GM23338 (cell line): Measurements from ENCODE around the gene DUSP19. TPM values are rescaled to one million over a fixed set of nuclear protein-coding genes. Genes with fewer than 3 reads are reported as not detected.
A peak's percentile ranks its signal among the peaks of the same experiment; 100 is the strongest.

ENCODE experiments used
- ATAC-seq: fragments of 200-7000 bp; cut with Tn5 transposase; 3 replicates; pipeline ENCODE4 v1.9.1; 2020
- DNase-seq: peaks from one replicate; pipeline ENCODE4 v3.0.0-alpha.2; 2015; ENCODE audit warnings: low spot score
- H2AFZ ChIP-seq: fragments of 200-600 bp; sonication (generic); 2 replicates; pipeline ENCODE4 v1.8.0; 2016; ENCODE audit warnings: antibody characterized with exemption, mild to moderate bottlenecking, moderate library complexity
- H3F3A ChIP-seq: fragments of 200-600 bp; sonication (generic); replicated peaks from 2 replicates; pipeline ENCODE4 v1.8.0; 2017; ENCODE audit warnings: antibody characterized with exemption, mixed run types, low read depth
- H3K27ac ChIP-seq: fragments of 200-600 bp; sonication (generic); 2 replicates; pipeline ENCODE4 v1.6.1; 2016; ENCODE audit warnings: low read depth
- H3K27me3 ChIP-seq: fragments of 200-600 bp; sonication (generic); 2 replicates; pipeline ENCODE4 v1.8.0; 2016; ENCODE audit warnings: mild to moderate bottlenecking, mixed run types, moderate library complexity; ENCODE audit not compliant: insufficient read depth
- H3K36me3 ChIP-seq: fragments of 200-600 bp; sonication (generic); 2 replicates; pipeline ENCODE4 v1.8.0; 2016; ENCODE audit warnings: mild to moderate bottlenecking; ENCODE audit not compliant: insufficient read depth
- H3K4me1 ChIP-seq: fragments of 200-600 bp; sonication (generic); 2 replicates; pipeline ENCODE4 v1.8.0; 2016; ENCODE audit warnings: mild to moderate bottlenecking, moderate library complexity; ENCODE audit not compliant: insufficient read depth
- H3K4me2 ChIP-seq: fragments of 200-600 bp; sonication (generic); 2 replicates; pipeline ENCODE4 v1.7.1; 2017; ENCODE audit warnings: mixed run types
- H3K4me3 ChIP-seq: fragments of 200-600 bp; sonication (generic); 2 replicates; pipeline ENCODE4 v1.6.1; 2016; ENCODE audit warnings: mixed run types
- H3K79me2 ChIP-seq: fragments of 200-600 bp; sonication (generic); replicated peaks from 2 replicates; pipeline ENCODE4 v1.8.0; 2017; ENCODE audit warnings: mild to moderate bottlenecking; ENCODE audit not compliant: insufficient read depth
- H3K9me2 ChIP-seq: fragments of 200-600 bp; sonication (generic); 2 replicates; pipeline ENCODE4 v1.8.0; 2017; ENCODE audit not compliant: insufficient read depth
- H4K20me1 ChIP-seq: fragments of 200-600 bp; sonication (generic); replicated peaks from 2 replicates; pipeline ENCODE4 v1.8.0; 2017; ENCODE audit warnings: mild to moderate bottlenecking; ENCODE audit not compliant: insufficient read depth
- H3K27ac Mint-ChIP-seq: 2 replicates; pipeline ENCODE4 v1.8.0; 2020; ENCODE audit warnings: inconsistent platforms, mild to moderate bottlenecking, moderate library complexity, mixed read lengths
- H3K27me3 Mint-ChIP-seq: 3 replicates; pipeline ENCODE4 v1.8.0; 2022; ENCODE audit warnings: low read depth, mild to moderate bottlenecking, moderate library complexity, mixed read lengths, inconsistent platforms; ENCODE audit not compliant: insufficient read depth, poor library complexity
- H3K36me3 Mint-ChIP-seq: 3 replicates; pipeline ENCODE4 v1.8.0; 2021; ENCODE audit warnings: low read depth, mild to moderate bottlenecking, inconsistent platforms, moderate library complexity, mixed read lengths
- H3K4me1 Mint-ChIP-seq: 3 replicates; pipeline ENCODE4 v1.8.0; 2020; ENCODE audit warnings: mild to moderate bottlenecking, inconsistent platforms, mixed read lengths
- H3K4me3 Mint-ChIP-seq: 3 replicates; pipeline ENCODE4 v1.8.0; 2021; ENCODE audit warnings: moderate library complexity, mild to moderate bottlenecking, inconsistent platforms, mixed read lengths
- H3K9me3 Mint-ChIP-seq: 3 replicates; pipeline ENCODE4 v1.8.0; 2020; ENCODE audit warnings: moderate library complexity, mild to moderate bottlenecking, inconsistent platforms, mixed read lengths
- CREB1 ChIP-seq: fragments of 250-450 bp; sonication (Bioruptor Pico); IDR thresholded peaks from 2 replicates; pipeline ENCODE4 v1.5.0; 2020; ENCODE audit warnings: low read depth, mild to moderate bottlenecking, moderate library complexity
- EZH2phosphoT487 ChIP-seq: fragments of 200-600 bp; sonication (generic); IDR thresholded peaks from one replicate; pipeline ENCODE4 v1.8.1; 2018; ENCODE audit warnings: antibody characterized with exemption; ENCODE audit not compliant: unreplicated experiment
- JUNB ChIP-seq: IDR thresholded peaks from one replicate; pipeline ENCODE4 v1.6.1; 2016; ENCODE audit warnings: antibody characterized with exemption; ENCODE audit not compliant: unreplicated experiment
- POLR2AphosphoS5 ChIP-seq: IDR thresholded peaks from 2 replicates; pipeline ENCODE4 v1.6.1; 2016; ENCODE audit warnings: antibody characterized with exemption, low read depth
- STAT1 ChIP-seq: IDR thresholded peaks from one replicate; pipeline ENCODE4 v1.6.1; 2016; ENCODE audit warnings: antibody characterized with exemption; ENCODE audit not compliant: unreplicated experiment
- ZNF331 ChIP-seq: fragments of 250-450 bp; sonication (Bioruptor Pico); IDR thresholded peaks from 2 replicates; pipeline ENCODE4 v1.5.0; 2020; ENCODE audit warnings: low read depth, mild to moderate bottlenecking, moderate library complexity
- polyA plus RNA-seq: library from polyadenylated mRNA; unstranded; fragments of >200 nt; fragmentation: Nextera tagmentation; extraction: Ambion mirVana; gene quantifications from 2 replicates; pipeline ENCODE4 v1.2.1, GENCODE V29; 2016
- total RNA-seq: library from RNA; depleted of rRNA; stranded (reverse); fragments of >200 nt; shearing (Covaris generic); gene quantifications from 2 replicates; pipeline ENCODE4 v1.2.3, GENCODE V29; 2014
- TF ChIP-seq, protein P1 (sequence below): IDR thresholded peaks from one replicate; pipeline ENCODE4 v1.6.1; 2018; ENCODE audit warnings: antibody characterized with exemption; ENCODE audit not compliant: unreplicated experiment
- TF ChIP-seq, protein P2 (sequence below): IDR thresholded peaks from 2 replicates; pipeline ENCODE4 v1.6.1; 2016; ENCODE audit warnings: antibody characterized with exemption

DUSP19 gene
- total and polyA plus RNA-seq, 2 experiments from 2014 or later = 1.9 to 2.8 TPM

- H3K27me3 Mint-ChIP-seq = no peaks in the 10 kb centered on the region
Observed at GRCh38 chr2:183088061-183088460, 9.5 kb downstream of the DUSP19 start.

DNA sequence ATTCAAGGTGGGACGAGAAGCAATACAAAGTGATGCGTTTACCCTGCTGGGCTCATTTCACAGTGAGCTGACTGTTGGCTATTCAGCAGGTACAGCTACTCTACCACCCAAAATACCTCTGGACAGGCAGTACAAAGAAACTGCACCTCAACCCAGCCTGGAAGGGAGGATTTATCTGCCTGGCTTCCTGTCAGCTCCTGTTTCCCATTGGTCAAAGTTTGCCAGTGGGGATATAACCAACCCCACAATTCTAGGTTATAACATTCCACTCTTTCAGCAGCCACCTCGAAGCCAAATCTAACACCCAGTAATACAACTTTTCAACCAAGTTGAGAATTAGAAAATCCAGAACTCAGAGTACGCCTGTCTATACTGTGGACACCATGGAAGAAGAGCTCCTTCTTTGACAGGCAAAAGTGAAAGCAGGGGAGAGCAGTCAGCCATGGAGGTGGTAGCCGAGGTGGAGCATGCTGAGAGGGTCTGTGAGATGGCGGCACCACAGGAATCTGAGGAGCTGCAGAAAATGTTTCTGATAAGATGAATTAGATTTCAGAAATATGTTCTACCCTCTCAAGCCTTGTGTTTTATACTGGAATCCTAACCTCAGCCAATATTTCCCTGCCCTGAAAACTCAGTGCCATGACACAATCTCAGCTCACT is 10.8 kb downstream of the DUSP19 start:
- no peak overlapping the region for H3K4me3 Mint-ChIP-seq
- Histone ChIP-seq H3K9me2 (no peaks in the 10 kb centered on the region), H3K4me1 (0 out of 2 replicates have a peak, but pooled peaks cover 5% of the 10 kb centered on the region), H3K36me3 (no peaks in the 10 kb centered on the region), H3K27me3 (no peaks in the 10 kb centered on the region), H3F3A (no peaks in the 10 kb centered on the region; the same call in 1 of the 2 replicates), H3K27ac (no peak overlapping the region), H4K20me1 (no peaks in the 10 kb centered on the region), H3K4me2 (no peak overlapping the region), H3K79me2 (no peaks in the 10 kb centered on the region), H3K4me3 (no peak overlapping the region), H2AFZ (peak overlapping the region; percentile 89; the same call in 1 of the 2 replicates)
- peaks cover 4% of the 10 kb centered on the region; the same call in 1 of the 3 replicates for H3K36me3 Mint-ChIP-seq
- no peak for DNase-seq
- H3K27me3 Mint-ChIP-seq = no peaks in the 10 kb centered on the region
- H3K4me1 Mint-ChIP-seq = peaks cover 4% of the 10 kb centered on the region; the same call in 2 of the 3 replicates
- peak; percentile 26; the same call in 1 of the 3 replicates for ATAC-seq
- H3K9me3 Mint-ChIP-seq = no peaks in the 10 kb centered on the region
- H3K27ac Mint-ChIP-seq = no peak overlapping the region
- no peak for TF ChIP-seq ZNF331
- TF ChIP-seq CREB1 (CRISPR knock-in tag) = no peak
- TF ChIP-seq, protein P1, sequence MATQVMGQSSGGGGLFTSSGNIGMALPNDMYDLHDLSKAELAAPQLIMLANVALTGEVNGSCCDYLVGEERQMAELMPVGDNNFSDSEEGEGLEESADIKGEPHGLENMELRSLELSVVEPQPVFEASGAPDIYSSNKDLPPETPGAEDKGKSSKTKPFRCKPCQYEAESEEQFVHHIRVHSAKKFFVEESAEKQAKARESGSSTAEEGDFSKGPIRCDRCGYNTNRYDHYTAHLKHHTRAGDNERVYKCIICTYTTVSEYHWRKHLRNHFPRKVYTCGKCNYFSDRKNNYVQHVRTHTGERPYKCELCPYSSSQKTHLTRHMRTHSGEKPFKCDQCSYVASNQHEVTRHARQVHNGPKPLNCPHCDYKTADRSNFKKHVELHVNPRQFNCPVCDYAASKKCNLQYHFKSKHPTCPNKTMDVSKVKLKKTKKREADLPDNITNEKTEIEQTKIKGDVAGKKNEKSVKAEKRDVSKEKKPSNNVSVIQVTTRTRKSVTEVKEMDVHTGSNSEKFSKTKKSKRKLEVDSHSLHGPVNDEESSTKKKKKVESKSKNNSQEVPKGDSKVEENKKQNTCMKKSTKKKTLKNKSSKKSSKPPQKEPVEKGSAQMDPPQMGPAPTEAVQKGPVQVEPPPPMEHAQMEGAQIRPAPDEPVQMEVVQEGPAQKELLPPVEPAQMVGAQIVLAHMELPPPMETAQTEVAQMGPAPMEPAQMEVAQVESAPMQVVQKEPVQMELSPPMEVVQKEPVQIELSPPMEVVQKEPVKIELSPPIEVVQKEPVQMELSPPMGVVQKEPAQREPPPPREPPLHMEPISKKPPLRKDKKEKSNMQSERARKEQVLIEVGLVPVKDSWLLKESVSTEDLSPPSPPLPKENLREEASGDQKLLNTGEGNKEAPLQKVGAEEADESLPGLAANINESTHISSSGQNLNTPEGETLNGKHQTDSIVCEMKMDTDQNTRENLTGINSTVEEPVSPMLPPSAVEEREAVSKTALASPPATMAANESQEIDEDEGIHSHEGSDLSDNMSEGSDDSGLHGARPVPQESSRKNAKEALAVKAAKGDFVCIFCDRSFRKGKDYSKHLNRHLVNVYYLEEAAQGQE = no peak
- TF ChIP-seq, protein P2, sequence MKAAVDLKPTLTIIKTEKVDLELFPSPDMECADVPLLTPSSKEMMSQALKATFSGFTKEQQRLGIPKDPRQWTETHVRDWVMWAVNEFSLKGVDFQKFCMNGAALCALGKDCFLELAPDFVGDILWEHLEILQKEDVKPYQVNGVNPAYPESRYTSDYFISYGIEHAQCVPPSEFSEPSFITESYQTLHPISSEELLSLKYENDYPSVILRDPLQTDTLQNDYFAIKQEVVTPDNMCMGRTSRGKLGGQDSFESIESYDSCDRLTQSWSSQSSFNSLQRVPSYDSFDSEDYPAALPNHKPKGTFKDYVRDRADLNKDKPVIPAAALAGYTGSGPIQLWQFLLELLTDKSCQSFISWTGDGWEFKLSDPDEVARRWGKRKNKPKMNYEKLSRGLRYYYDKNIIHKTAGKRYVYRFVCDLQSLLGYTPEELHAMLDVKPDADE = no peak
- no peak for TF ChIP-seq EZH2phosphoT487
- no peak for TF ChIP-seq STAT1

More at GRCh38 chr2:183088061-183088460, 9.5 kb downstream of the DUSP19 start:
- H2AFZ ChIP-seq = no peak overlapping the region
- no peaks in the 10 kb centered on the region for H3K79me2 ChIP-seq
- H3K27ac ChIP-seq = no peak overlapping the region
- no peak overlapping the region for H3K4me2 ChIP-seq
- H3K36me3 ChIP-seq = no peaks in the 10 kb centered on the region
- ATAC-seq (no peak), DNase-seq (no peak)
- 0 out of 3 replicates have a peak, but pooled peaks cover 3% of the 10 kb centered on the region for H3K4me1 Mint-ChIP-seq
- no peak for TF ChIP-seq POLR2AphosphoS5
- no peak for TF ChIP-seq JUNB
- TF ChIP-seq STAT1 = no peak
- no peak for TF ChIP-seq CREB1 (CRISPR knock-in tag)
- TF ChIP-seq, protein P1 = no peak
- TF ChIP-seq ZNF331 = no peak
- H3K27me3 ChIP-seq = no peaks in the 10 kb centered on the region
- H3K9me3 Mint-ChIP-seq = no peaks in the 10 kb centered on the region
- H3F3A ChIP-seq = no peaks in the 10 kb centered on the region; the same call in 1 of the 2 replicates
- no peak overlapping the region for H3K27ac Mint-ChIP-seq
- no peaks in the 10 kb centered on the region for H4K20me1 ChIP-seq
- H3K9me2 ChIP-seq = no peaks in the 10 kb centered on the region
- 0 out of 2 replicates have a peak, but pooled peaks cover 5% of the 10 kb centered on the region for H3K4me1 ChIP-seq
- no peak overlapping the region for H3K4me3 Mint-ChIP-seq
- peaks cover 4% of the 10 kb centered on the region; the same call in 1 of the 3 replicates for H3K36me3 Mint-ChIP-seq
- no peak overlapping the region for H3K4me3 ChIP-seq
